PC-9 (cell line): ENCODE measurements around the gene CD300LB. TPM values are rescaled to one million over a fixed set of nuclear protein-coding genes. Genes with fewer than 3 reads are reported as not detected.

Source experiments
- BruUV-seq: library from RNA; stranded (reverse); fragments of 400-500 nt; replicated peaks from 2 replicates; lab custom pipeline; 2021; lab: Mats Ljungman, UMichigan
- CTCF ChIA-PET: fragments of 300-600 bp; sonication (Branson Sonifier 250); formaldehyde crosslinking; loops from one replicate; lab custom pipeline; 2022; ENCODE audit warnings: antibody characterized with exemption; lab: Charles Lee
- POLR2A ChIA-PET: fragments of 300-600 bp; sonication (Branson Sonifier 250); formaldehyde crosslinking; loops from one replicate; lab custom pipeline; 2022; ENCODE audit warnings: antibody characterized with exemption; ENCODE audit not compliant: unreplicated experiment; lab: Charles Lee
- DNase-seq, 2 experiments: peaks; one replicate each; pipeline versions ENCODE4 v3.0.0 to v3.0.0-alpha.2; 2015 to 2022; ENCODE audit warnings: mixed read lengths in 1 of 2
- H2AFZ ChIP-seq: fragments of 200-600 bp; sonication (generic); 2 replicates; pipeline ENCODE4 v1.8.1; 2017; ENCODE audit warnings: antibody characterized with exemption
- H3F3A ChIP-seq: fragments of 200-600 bp; sonication (generic); 2 replicates; pipeline ENCODE4 v1.8.1; 2017; ENCODE audit warnings: antibody characterized with exemption, mild to moderate bottlenecking, low read depth; ENCODE audit not compliant: insufficient read depth
- H3K27ac ChIP-seq: fragments of 200-600 bp; sonication (generic); 2 replicates; pipeline ENCODE4 v1.6.1; 2016; ENCODE audit warnings: mixed run types
- H3K27me3 ChIP-seq: fragments of 200-600 bp; sonication (generic); 2 replicates; pipeline ENCODE4 v1.6.1; 2016; ENCODE audit warnings: low read depth, mixed run types; ENCODE audit not compliant: insufficient read depth
- H3K36me3 ChIP-seq: fragments of 200-600 bp; sonication (generic); 2 replicates; pipeline ENCODE4 v1.6.1; 2016; ENCODE audit warnings: low read depth, mixed run types
- H3K4me1 ChIP-seq: fragments of 200-600 bp; sonication (generic); replicated peaks from 2 replicates; pipeline ENCODE4 v1.6.1; 2016; ENCODE audit warnings: mixed run types; ENCODE audit not compliant: insufficient read depth
- H3K4me2 ChIP-seq: fragments of 200-600 bp; sonication (generic); 2 replicates; pipeline ENCODE4 v1.6.1; 2017; ENCODE audit warnings: mixed run types
- H3K4me3 ChIP-seq: fragments of 200-600 bp; sonication (generic); 2 replicates; pipeline ENCODE4 v1.6.1; 2016; ENCODE audit warnings: mixed run types
- H3K79me2 ChIP-seq: fragments of 200-600 bp; sonication (generic); 2 replicates; pipeline ENCODE4 v1.6.1; 2017; ENCODE audit warnings: low read depth, mixed run types
- H3K9me2 ChIP-seq: fragments of 200-600 bp; sonication (generic); 2 replicates; pipeline ENCODE4 v1.8.1; 2017; ENCODE audit warnings: mild to moderate bottlenecking; ENCODE audit not compliant: insufficient read depth
- H3K9me3 ChIP-seq: fragments of 200-600 bp; sonication (generic); 2 replicates; pipeline ENCODE4 v1.8.1; 2016; ENCODE audit warnings: low read depth; ENCODE audit not compliant: insufficient read depth
- H4K20me1 ChIP-seq: fragments of 200-600 bp; sonication (generic); 2 replicates; pipeline ENCODE4 v1.8.1; 2017; ENCODE audit not compliant: insufficient read depth
- CTCF ChIP-seq: fragments of 200-600 bp; sonication (generic); conservative IDR thresholded peaks from 2 replicates; pipeline ENCODE4 v1.6.1; 2017; ENCODE audit warnings: mixed run types, antibody characterized with exemption, mild to moderate bottlenecking, moderate library complexity
- EZH2 ChIP-seq: fragments of 200-600 bp; sonication (generic); IDR thresholded peaks from 2 replicates; pipeline ENCODE4 v1.8.0; 2017; ENCODE audit warnings: antibody characterized with exemption, low read depth
- intact Hi-C: fragments of 100-400 bp; cut with micrococcal nuclease; formaldehyde crosslinking; loops from one replicate; pipeline ENCODE4 v1.10.0; 2022; ENCODE audit not compliant: unreplicated experiment
- total RNA-seq: library from RNA; stranded (reverse); gene quantifications from 2 replicates; pipeline ENCODE4 v1.2.3, GENCODE V29; 2021

The CD300LB gene
- total RNA-seq, 1 experiment from 2014 or later = not detected

- no peaks in the 10 kb centered on the region for H4K20me1 ChIP-seq
- ChIA-PET POLR2A (no interaction called here), CTCF (no interaction called here)
- BruUV-seq = no TSS peak
- peaks cover 100% of the 10 kb centered on the region for H3K27me3 ChIP-seq
- H3K36me3 ChIP-seq = no peaks in the 10 kb centered on the region
- no peaks in the 10 kb centered on the region for H3F3A ChIP-seq
- H3K4me2 ChIP-seq = no peak overlapping the region
- no peaks in the 10 kb centered on the region for H3K9me3 ChIP-seq
- TF ChIP-seq CTCF (no peak), EZH2 (no peak)
- no peaks in the 10 kb centered on the region for H3K4me1 ChIP-seq
- no peaks in the 10 kb centered on the region for H3K9me2 ChIP-seq
- H3K4me3 ChIP-seq = no peak overlapping the region
- no peak overlapping the region for H2AFZ ChIP-seq
- intact Hi-C loops = no loop called here
- H3K27ac ChIP-seq = no peak overlapping the region
- no peak for DNase-seq
- no peaks in the 10 kb centered on the region for H3K79me2 ChIP-seq
These were observed 13.9 kb upstream of the CD300LB start for GRCh38 chr17:74544991-74545842.

- H3K27me3 ChIP-seq = peaks cover 100% of the 10 kb centered on the region
- H3K27ac ChIP-seq = no peak overlapping the region
- no peak for DNase-seq
- BruUV-seq = no TSS peak
- ChIA-PET POLR2A (no interaction called here), CTCF (no interaction called here)
- H3K36me3 ChIP-seq = no peaks in the 10 kb centered on the region
- H4K20me1 ChIP-seq = no peaks in the 10 kb centered on the region
- no peak overlapping the region for H2AFZ ChIP-seq
- no peaks in the 10 kb centered on the region for H3K4me1 ChIP-seq
- H3K9me2 ChIP-seq = no peaks in the 10 kb centered on the region
- H3K4me2 ChIP-seq = no peak overlapping the region
- intact Hi-C loops = no loop called here
- H3F3A ChIP-seq = no peaks in the 10 kb centered on the region
- no peaks in the 10 kb centered on the region for H3K9me3 ChIP-seq
- no peak for TF ChIP-seq EZH2
- no peak overlapping the region for H3K4me3 ChIP-seq
- H3K79me2 ChIP-seq = no peaks in the 10 kb centered on the region
These were observed 12.9 kb upstream of the CD300LB start for GRCh38 chr17:74543891-74544760.

GRCh38 chr17:74543406-74543805 lies 12.1 kb upstream of the CD300LB start:
- no peaks in the 10 kb centered on the region for H3K36me3 ChIP-seq
- POLR2A ChIA-PET = no interaction called here
- DNase-seq = no peak
- no peak overlapping the region for H2AFZ ChIP-seq
- no TSS peak for BruUV-seq
- intact Hi-C loops = no loop called here
- no peaks in the 10 kb centered on the region for H3F3A ChIP-seq
- H3K4me2 ChIP-seq = no peak overlapping the region
- no peaks in the 10 kb centered on the region for H3K79me2 ChIP-seq
- CTCF ChIA-PET = no interaction called here
- TF ChIP-seq EZH2 = no peak
- no peak for TF ChIP-seq CTCF
- no peaks in the 10 kb centered on the region for H4K20me1 ChIP-seq
- H3K9me2 ChIP-seq = no peaks in the 10 kb centered on the region
- no peaks in the 10 kb centered on the region for H3K4me1 ChIP-seq
- peaks cover 100% of the 10 kb centered on the region for H3K27me3 ChIP-seq
- no peak overlapping the region for H3K27ac ChIP-seq
- no peaks in the 10 kb centered on the region for H3K9me3 ChIP-seq
- H3K4me3 ChIP-seq = no peak overlapping the region
